ENCODE measurements around the gene PPP3CA.

DNA sequence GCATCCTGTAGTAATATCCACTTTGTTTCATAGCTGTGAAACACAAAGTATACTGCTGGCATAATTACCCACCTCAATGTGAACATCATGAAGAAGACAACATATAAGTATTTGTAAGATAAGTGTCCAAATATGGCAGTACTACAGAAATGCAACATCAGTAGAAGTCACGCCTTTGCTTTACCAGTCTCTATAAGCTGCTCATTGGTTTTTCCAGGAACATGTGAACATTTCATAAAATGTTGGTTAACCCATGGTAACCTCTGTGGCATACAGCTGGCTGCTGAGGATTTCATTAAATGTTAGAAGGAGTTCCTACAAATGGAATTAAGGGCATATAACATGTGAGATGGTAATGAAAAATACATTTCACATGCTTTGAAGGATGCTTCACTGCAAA is 77.6 kb downstream of the PPP3CA start:
- TF ChIP-seq POLR2A (IDR thresholded peaks at IDR 0.05; ENCODE audit: low read depth, low read length) (no peak), POLR2AphosphoS5 (IDR thresholded peaks at IDR 0.05; ENCODE audit: low read depth, low read length) (no peak), TAF1 (IDR thresholded peaks at IDR 0.05; ENCODE audit: low read depth, low read length) (no peak), POU2F2 (IDR thresholded peaks at IDR 0.05; ENCODE audit: low read depth, low read length) (no peak)
